ENCODE results near the gene PPP2R5C.

PPP2R5C gene

GRCh38 chr14:101859958-101860357, 98.4 kb downstream of the PPP2R5C start:
- H3K27ac ChIP-seq (ENCODE audit: low read depth, low read length), result no peak overlapping the region
- H4K12ac ChIP-seq (ENCODE audit: low read depth, low read length), result no peak overlapping the region
- no CpG with 5 or more reads among the region's 1 CpG for WGBS (ENCODE audit: extremely low coverage, insufficient coverage, insufficient read length)
- no peaks in the 10 kb centered on the region for H3K79me1 ChIP-seq (ENCODE audit: low read length)
- no peaks in the 10 kb centered on the region for H3K79me2 ChIP-seq (ENCODE audit: control insufficient read depth, insufficient read depth, low read length, poor library complexity)
- no peak overlapping the region for H3K14ac ChIP-seq (ENCODE audit: low read length)
- no peak overlapping the region for H2BK12ac ChIP-seq (ENCODE audit: low read length)
- H3K27me3 ChIP-seq (ENCODE audit: insufficient read depth, low read length), result no peaks in the 10 kb centered on the region
- H3K18ac ChIP-seq (ENCODE audit: low read length), result no peak overlapping the region
- H2AFZ ChIP-seq (ENCODE audit: insufficient read depth, low read length, poor library complexity), result no peak overlapping the region
- no peak overlapping the region for H4K91ac ChIP-seq (ENCODE audit: low read depth, low read length)
- no peak overlapping the region for H2BK120ac ChIP-seq (ENCODE audit: insufficient read depth, low read length, poor library complexity)
- no peak overlapping the region for H3K9ac ChIP-seq (ENCODE audit: low read length)
- no peak overlapping the region for H2AK5ac ChIP-seq (ENCODE audit: low read length)
- no peaks in the 10 kb centered on the region for H3K9me3 ChIP-seq (ENCODE audit: insufficient read depth, low read depth, low read length)
- no peak overlapping the region for H2BK5ac ChIP-seq (ENCODE audit: low read depth, low read length, poor library complexity)
- DNase-seq, result no peak
- H3K4me2 ChIP-seq (ENCODE audit: low read length), result no peak overlapping the region
- peaks cover 4 to 13% of the 10 kb centered on the region in 2 experiments for H3K36me3 ChIP-seq (ENCODE audit: control insufficient read depth in 1 of 2, insufficient read depth in 2 of 2, low read length in 2 of 2)
- no peak overlapping the region for H3K4me3 ChIP-seq (ENCODE audit: low read depth, low read length)
- H4K8ac ChIP-seq (ENCODE audit: low read depth, low read length), result no peak overlapping the region
- no peak overlapping the region for H3K4ac ChIP-seq (ENCODE audit: low read depth, low read length)
- H3K4me1 ChIP-seq (ENCODE audit: control insufficient read depth in 1 of 2, insufficient read depth in 2 of 2, low read length in 2 of 2), result no peaks in the 10 kb centered on the region
- no peak overlapping the region for H3K23ac ChIP-seq (ENCODE audit: low read length)

- Histone ChIP-seq H3K9me3 (ENCODE audit: insufficient read depth, low read depth, low read length) (no peaks in the 10 kb centered on the region), H4K12ac (ENCODE audit: low read depth, low read length) (no peak overlapping the region), H2AK5ac (ENCODE audit: low read length) (no peak overlapping the region), H3K18ac (ENCODE audit: low read length) (no peak overlapping the region), H3K27me3 (ENCODE audit: insufficient read depth, low read length) (no peaks in the 10 kb centered on the region), H3K27ac (ENCODE audit: low read depth, low read length) (no peak overlapping the region), H3K4me1 (ENCODE audit: control insufficient read depth in 1 of 2, insufficient read depth in 2 of 2, low read length in 2 of 2) (no peaks in the 10 kb centered on the region), H4K91ac (ENCODE audit: low read depth, low read length) (no peak overlapping the region), H3K36me3 (ENCODE audit: control insufficient read depth in 1 of 2, insufficient read depth in 2 of 2, low read length in 2 of 2) (peaks cover 6 to 13% of the 10 kb centered on the region in 2 experiments), H3K4ac (ENCODE audit: low read depth, low read length) (no peak overlapping the region), H2BK12ac (ENCODE audit: low read length) (no peak overlapping the region), H3K14ac (ENCODE audit: low read length) (no peak overlapping the region), H3K79me2 (ENCODE audit: control insufficient read depth, insufficient read depth, low read length, poor library complexity) (no peaks in the 10 kb centered on the region), H3K79me1 (ENCODE audit: low read length) (no peaks in the 10 kb centered on the region), H3K4me3 (ENCODE audit: low read depth, low read length) (no peak overlapping the region), H2AFZ (ENCODE audit: insufficient read depth, low read length, poor library complexity) (no peak overlapping the region), H2BK120ac (ENCODE audit: insufficient read depth, low read length, poor library complexity) (no peak overlapping the region), H3K23ac (ENCODE audit: low read length) (no peak overlapping the region), H2BK5ac (ENCODE audit: low read depth, low read length, poor library complexity) (no peak overlapping the region), H3K4me2 (ENCODE audit: low read length) (no peak overlapping the region), H3K9ac (ENCODE audit: low read length) (no peak overlapping the region), H4K8ac (ENCODE audit: low read depth, low read length) (no peak overlapping the region)
- no CpG with 5 or more reads among the region's 6 CpGs for WGBS (ENCODE audit: extremely low coverage, insufficient coverage, insufficient read length)
- DNase-seq, result no peak
These were observed 100.0 kb downstream of the PPP2R5C start for GRCh38 chr14:101861464-101861863.

DNA sequence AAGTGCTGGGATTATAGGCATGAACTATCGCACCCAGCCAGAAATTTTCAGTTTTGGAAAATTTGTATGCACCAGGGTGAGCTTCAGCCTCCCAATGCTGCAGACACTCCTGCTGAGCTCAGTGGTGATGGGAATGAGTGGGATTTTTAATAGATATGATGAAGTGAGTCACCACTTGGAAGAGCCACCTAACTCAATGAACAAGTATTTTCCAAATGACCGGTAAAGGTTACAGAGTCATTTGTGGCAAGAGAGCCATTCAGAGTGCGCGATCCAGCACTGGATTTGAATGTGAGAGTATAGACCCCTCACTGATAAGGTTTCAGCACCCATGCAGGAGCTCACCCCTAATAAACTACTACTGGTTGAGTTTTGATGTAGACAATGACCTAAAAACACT, 100.7 kb downstream of the PPP2R5C start:
- Histone ChIP-seq H2BK5ac (ENCODE audit: low read depth, low read length, poor library complexity) (no peak overlapping the region), H3K27ac (ENCODE audit: low read depth, low read length) (no peak overlapping the region), H3K23ac (ENCODE audit: low read length) (no peak overlapping the region), H3K27me3 (ENCODE audit: insufficient read depth, low read length) (no peaks in the 10 kb centered on the region), H4K12ac (ENCODE audit: low read depth, low read length) (no peak overlapping the region), H2AFZ (ENCODE audit: insufficient read depth, low read length, poor library complexity) (no peak overlapping the region), H3K36me3 (ENCODE audit: control insufficient read depth in 1 of 2, insufficient read depth in 2 of 2, low read length in 2 of 2) (peaks cover 5 to 12% of the 10 kb centered on the region in 2 experiments), H3K9ac (ENCODE audit: low read length) (no peak overlapping the region), H4K8ac (ENCODE audit: low read depth, low read length) (no peak overlapping the region), H3K4me1 (ENCODE audit: control insufficient read depth in 1 of 2, insufficient read depth in 2 of 2, low read length in 2 of 2) (no peaks in the 10 kb centered on the region), H4K91ac (ENCODE audit: low read depth, low read length) (no peak overlapping the region), H3K4ac (ENCODE audit: low read depth, low read length) (no peak overlapping the region), H2BK120ac (ENCODE audit: insufficient read depth, low read length, poor library complexity) (no peak overlapping the region), H3K14ac (ENCODE audit: low read length) (no peak overlapping the region), H2AK5ac (ENCODE audit: low read length) (no peak overlapping the region), H3K4me2 (ENCODE audit: low read length) (no peak overlapping the region), H3K18ac (ENCODE audit: low read length) (no peak overlapping the region), H3K79me2 (ENCODE audit: control insufficient read depth, insufficient read depth, low read length, poor library complexity) (no peaks in the 10 kb centered on the region), H3K79me1 (ENCODE audit: low read length) (no peaks in the 10 kb centered on the region), H3K9me3 (ENCODE audit: insufficient read depth, low read depth, low read length) (no peaks in the 10 kb centered on the region), H2BK12ac (ENCODE audit: low read length) (no peak overlapping the region), H3K4me3 (ENCODE audit: low read depth, low read length) (no peak overlapping the region)
- no peak for DNase-seq
- no CpG with 5 or more reads among the region's 4 CpGs for WGBS (ENCODE audit: extremely low coverage, insufficient coverage, insufficient read length)

GRCh38 chr14:101862711-101863110, 101.2 kb downstream of the PPP2R5C start:
- H4K12ac ChIP-seq (ENCODE audit: low read depth, low read length), result no peak overlapping the region
- no peak overlapping the region for H4K91ac ChIP-seq (ENCODE audit: low read depth, low read length)
- H3K27me3 ChIP-seq (ENCODE audit: insufficient read depth, low read length), result no peaks in the 10 kb centered on the region
- H3K4me2 ChIP-seq (ENCODE audit: low read length), result no peak overlapping the region
- no peak overlapping the region for H3K18ac ChIP-seq (ENCODE audit: low read length)
- no peak for DNase-seq
- H2AFZ ChIP-seq (ENCODE audit: insufficient read depth, low read length, poor library complexity), result no peak overlapping the region
- H3K9me3 ChIP-seq (ENCODE audit: insufficient read depth, low read depth, low read length), result no peaks in the 10 kb centered on the region
- H3K79me2 ChIP-seq (ENCODE audit: control insufficient read depth, insufficient read depth, low read length, poor library complexity), result no peaks in the 10 kb centered on the region
- H4K8ac ChIP-seq (ENCODE audit: low read depth, low read length), result no peak overlapping the region
- no peaks in the 10 kb centered on the region for H3K4me1 ChIP-seq (ENCODE audit: control insufficient read depth in 1 of 2, insufficient read depth in 2 of 2, low read length in 2 of 2)
- H3K79me1 ChIP-seq (ENCODE audit: low read length), result no peaks in the 10 kb centered on the region
- H3K4me3 ChIP-seq (ENCODE audit: low read depth, low read length), result no peak overlapping the region
- H3K9ac ChIP-seq (ENCODE audit: low read length), result no peak overlapping the region
- no peak overlapping the region for H3K23ac ChIP-seq (ENCODE audit: low read length)
- H2AK5ac ChIP-seq (ENCODE audit: low read length), result no peak overlapping the region
- WGBS (ENCODE audit: extremely low coverage, insufficient coverage, insufficient read length), result no CpG with 5 or more reads among the region's 4 CpGs
- H2BK5ac ChIP-seq (ENCODE audit: low read depth, low read length, poor library complexity), result no peak overlapping the region
- H2BK120ac ChIP-seq (ENCODE audit: insufficient read depth, low read length, poor library complexity), result no peak overlapping the region
- H3K27ac ChIP-seq (ENCODE audit: low read depth, low read length), result no peak overlapping the region
- H3K4ac ChIP-seq (ENCODE audit: low read depth, low read length), result no peak overlapping the region
- H3K14ac ChIP-seq (ENCODE audit: low read length), result no peak overlapping the region
- H2BK12ac ChIP-seq (ENCODE audit: low read length), result no peak overlapping the region
- peaks cover 4 to 9% of the 10 kb centered on the region in 2 experiments for H3K36me3 ChIP-seq (ENCODE audit: control insufficient read depth in 1 of 2, insufficient read depth in 2 of 2, low read length in 2 of 2)
